HG03432 (cell line): ENCODE measurements around the gene CTRB2.
"Not testable (repeated sequence)": the region's sequence is repeated elsewhere in the genome, so short reads cannot be mapped to it uniquely, and the experiment has no call there.

Source experiments
- ATAC-seq: cut with Tn5 transposase; IDR thresholded peaks from one replicate; pipeline ENCODE4 v1.9.1; 2021; ENCODE audit warnings: mild to moderate bottlenecking, moderate library complexity; ENCODE audit not compliant: unreplicated experiment

CTRB2 gene

DNA sequence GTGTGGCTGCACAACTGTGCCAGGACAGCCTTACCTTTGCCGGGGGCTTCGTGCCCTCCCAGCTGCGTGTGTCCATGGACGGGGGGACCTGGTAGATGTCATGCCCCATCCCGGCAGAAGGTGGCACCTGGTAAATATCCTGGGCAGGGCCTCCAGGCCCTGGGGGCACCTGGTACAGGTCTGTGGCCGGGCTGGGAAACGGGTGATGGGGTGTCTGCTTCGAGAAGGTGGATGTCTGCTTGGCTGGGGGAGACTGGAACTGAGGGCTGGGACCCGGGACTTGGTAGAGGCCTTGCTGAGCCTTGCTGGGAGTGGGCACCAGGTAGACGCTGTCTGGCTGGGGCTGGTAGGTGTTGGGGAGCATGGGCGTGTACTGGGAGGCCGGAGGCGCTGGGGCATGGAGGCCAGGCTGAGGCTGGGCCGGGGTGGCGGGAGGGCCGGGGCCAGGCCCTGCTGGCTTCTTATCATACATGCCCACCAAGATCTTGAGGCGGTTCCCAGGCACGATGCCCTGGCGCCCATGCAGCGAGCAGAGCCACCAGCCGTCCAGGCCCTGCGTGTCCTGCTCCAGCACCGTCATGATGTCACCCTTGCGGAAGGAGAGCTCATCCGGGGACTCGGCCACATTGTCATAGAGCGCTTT lies 35.6 kb upstream of the CTRB2 start:
- ATAC-seq, result not testable (repeated sequence)

DNA sequence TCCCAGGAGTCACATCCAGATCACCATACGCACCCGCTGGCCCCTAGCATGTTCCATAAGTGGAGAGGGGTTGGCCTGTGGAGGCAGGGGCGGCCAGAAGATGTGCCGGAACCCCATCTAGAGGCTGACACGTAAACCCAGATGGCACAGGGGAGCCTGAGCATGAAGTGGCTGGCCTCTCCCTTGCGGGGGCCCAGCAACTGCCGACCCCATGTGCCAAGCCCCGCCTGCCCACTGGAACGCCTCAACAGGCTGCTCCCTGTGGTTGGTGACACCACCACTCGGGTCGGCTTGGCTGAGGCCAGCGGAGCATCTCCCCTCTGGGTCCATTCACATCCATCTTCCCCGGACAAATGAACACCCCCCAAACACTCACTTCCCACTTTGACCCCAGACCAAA lies 35.0 kb upstream of the CTRB2 start:
- no peak for ATAC-seq

DNA sequence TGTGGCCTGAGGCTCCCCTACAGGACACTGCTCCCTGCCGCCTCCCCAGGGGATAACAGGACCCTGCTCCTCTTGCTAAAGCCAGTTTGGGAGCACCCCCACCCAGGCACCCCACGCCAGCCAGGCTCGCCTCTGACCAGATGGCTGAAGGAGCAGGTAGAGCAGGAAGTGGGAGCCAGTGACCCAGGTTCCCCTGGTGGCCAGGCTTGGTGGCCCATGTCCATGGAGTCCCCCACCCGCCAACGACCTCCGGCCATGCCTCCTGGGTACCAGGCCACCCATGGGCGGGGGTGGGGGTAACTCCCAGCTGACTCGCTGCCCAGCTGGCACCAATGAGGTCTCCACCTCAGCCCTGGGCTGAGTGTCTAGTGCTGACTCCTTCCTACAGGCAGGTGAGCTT lies 34.5 kb upstream of the CTRB2 start:
- no peak for ATAC-seq

DNA sequence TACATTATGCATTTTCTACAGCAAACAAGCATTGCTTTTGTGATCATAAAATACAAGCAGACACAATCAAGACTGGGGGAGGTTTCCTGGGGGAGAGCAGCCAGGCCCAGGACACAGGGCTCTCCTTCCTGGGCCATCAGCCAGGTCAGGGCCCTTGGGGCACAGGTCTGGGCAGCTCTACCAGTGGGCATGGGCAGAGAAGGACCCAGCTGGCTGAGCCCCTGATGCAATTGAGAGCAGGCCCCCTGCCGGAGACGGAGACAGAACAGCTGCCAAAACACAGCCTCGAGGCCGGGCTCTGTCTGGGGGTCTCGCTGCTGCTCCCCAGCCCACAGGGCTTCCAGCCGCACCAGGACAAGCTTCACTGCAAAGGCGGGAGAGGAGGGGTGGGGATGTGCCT lies 33.7 kb upstream of the CTRB2 start:
- ATAC-seq, result not testable (repeated sequence)

- no peak for ATAC-seq
Measured at GRCh38 chr16:75239542-75240122, 32.7 kb upstream of the CTRB2 start.

- no peak for ATAC-seq
Measured at GRCh38 chr16:75238853-75239541, 32.0 kb upstream of the CTRB2 start.

GRCh38 chr16:75238132-75238852 lies 31.3 kb upstream of the CTRB2 start:
- ATAC-seq, result no peak

GRCh38 chr16:75237398-75238131 lies 30.6 kb upstream of the CTRB2 start:
- ATAC-seq, result no peak

GRCh38 chr16:75236736-75237397 lies 29.9 kb upstream of the CTRB2 start:
- ATAC-seq, result no peak

- no peak for ATAC-seq
Measured at GRCh38 chr16:75236232-75236631, 29.3 kb upstream of the CTRB2 start.

GRCh38 chr16:75235721-75236193 lies 28.8 kb upstream of the CTRB2 start:
- no peak for ATAC-seq

DNA sequence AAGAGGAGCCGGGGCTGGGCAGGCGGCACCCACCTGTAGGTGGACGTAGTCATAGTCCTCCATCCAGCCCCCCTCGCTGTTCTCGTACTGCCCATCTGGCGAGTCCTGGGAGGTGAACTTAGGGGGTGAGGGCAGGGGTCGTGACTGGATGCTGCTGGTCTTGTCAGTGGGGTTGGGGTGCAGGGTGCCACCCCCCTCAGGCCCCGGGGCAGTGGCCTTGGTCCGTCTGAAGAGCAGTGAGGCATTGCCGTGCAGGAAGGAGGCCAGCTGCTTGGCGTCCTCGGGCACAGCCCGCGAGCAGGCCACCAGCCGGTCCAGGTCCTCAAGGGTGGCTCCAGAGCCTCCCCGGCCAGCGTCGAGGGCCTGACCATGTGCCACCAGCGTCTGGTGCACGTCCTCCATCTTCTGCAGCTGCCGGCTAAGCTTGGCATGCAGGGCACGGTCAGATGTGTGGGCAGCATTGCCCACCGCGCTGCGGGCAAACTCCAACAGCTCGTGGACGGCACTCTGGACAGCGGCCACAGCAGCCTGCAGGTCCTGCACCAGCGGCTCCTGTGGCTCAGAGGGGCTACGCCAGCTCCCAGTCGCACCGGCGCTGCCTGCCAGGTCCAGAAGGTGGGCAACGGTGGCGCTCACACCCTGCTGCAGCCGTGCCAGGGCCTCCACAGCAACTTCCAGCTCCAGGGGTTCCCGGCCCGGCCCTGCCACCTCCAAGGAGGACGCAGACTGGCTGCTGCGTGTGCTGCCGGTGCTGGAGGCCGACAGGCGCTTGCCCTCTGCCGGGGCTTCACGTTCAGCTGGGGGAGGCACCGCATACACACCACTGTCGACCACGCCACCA lies 28.1 kb upstream of the CTRB2 start:
- no peak for ATAC-seq

- no peak for ATAC-seq
Measured at GRCh38 chr16:75233611-75233938, 26.6 kb upstream of the CTRB2 start.

- no peak for ATAC-seq
Measured at GRCh38 chr16:75231570-75231969, 24.6 kb upstream of the CTRB2 start.

DNA sequence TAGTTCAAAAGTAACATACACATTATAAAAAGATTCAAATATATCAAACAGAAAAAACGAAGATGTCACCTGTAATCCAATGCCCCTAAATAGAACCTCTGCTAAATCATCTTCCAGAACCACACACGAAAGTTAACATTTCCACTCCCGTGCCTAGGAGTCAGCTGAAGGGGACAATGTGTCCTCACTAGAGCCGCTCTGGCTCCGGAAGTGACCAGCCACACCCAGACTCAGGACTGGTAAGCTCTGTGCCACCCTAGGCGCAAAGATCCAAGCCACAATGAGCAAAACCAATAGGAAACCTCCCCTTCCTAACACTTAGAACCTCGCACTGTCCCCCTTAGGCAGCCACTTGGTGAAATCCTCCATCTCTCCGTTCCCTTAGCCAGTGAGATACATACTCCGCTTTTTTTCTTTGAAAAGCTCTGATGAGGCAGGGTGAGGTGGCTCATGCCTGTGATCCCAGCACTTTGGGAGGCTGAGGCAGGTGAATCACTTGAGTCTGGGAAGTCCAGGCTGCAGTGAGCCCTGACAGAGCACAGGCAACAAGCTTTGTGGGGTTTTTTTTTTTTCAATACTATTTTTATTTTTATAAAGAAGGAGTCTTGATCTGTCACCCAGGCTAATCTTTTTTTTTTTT lies 23.6 kb upstream of the CTRB2 start:
- no peak for ATAC-seq

DNA sequence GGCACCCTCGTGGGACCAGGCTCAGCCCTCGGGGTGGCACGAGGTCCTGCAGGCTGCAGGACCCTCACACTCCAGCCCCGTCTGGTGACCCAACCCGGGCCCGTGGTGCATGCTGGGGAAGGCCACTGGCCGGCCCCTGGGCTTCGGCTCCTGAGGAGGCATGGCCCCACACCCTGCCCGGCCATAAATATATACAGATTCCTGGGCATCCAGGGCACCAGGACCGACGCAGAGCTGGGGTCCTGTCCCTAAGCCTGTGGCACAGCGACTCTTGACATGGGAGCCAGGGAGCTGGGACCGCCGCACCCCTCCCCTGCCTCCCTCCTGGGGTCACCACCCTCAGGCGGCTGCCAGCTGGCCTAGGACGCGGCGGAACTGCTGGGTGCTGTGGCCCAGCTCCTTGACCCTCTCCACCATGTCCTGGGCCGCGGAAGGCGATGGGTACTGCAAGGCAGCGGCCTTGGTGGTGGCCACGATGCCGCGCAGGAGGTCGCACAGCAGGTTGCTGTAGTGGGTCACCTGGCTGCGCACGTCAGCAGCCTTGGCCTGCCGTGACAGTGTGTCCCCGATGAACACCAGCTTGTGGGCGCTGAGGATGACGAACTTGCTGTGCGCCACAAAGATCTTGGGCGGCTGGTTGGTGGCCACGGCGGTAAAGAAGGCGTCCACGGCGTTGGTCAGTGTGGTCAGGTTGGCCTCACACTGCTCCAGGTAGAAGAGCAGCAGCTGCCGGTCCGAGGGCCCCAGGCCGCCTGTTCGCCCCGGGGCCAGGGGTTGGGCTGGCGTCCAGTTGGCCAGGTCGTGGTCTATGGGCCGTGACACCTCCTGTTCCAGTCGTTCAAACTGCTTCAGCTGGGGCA lies 22.4 kb upstream of the CTRB2 start:
- ATAC-seq, result no peak

- ATAC-seq, result no peak
Measured at GRCh38 chr16:75228143-75228976, 21.4 kb upstream of the CTRB2 start.
